Epidermal melanocyte (primary cell): ENCODE data around the gene TRPC4.
"Not testable (repeated sequence)": the region's sequence is repeated elsewhere in the genome, so short reads cannot be mapped to it uniquely, and the experiment has no call there.

Experiments
- DNase-seq: peaks from one replicate; pipeline ENCODE4 v3.0.0; 2011; ENCODE audit warnings: low spot score; ENCODE audit not compliant: insufficient read length

Gene TRPC4

GRCh38 chr13:37833411-37833810, 36.2 kb downstream of the TRPC4 start:
- no peak for DNase-seq

DNA sequence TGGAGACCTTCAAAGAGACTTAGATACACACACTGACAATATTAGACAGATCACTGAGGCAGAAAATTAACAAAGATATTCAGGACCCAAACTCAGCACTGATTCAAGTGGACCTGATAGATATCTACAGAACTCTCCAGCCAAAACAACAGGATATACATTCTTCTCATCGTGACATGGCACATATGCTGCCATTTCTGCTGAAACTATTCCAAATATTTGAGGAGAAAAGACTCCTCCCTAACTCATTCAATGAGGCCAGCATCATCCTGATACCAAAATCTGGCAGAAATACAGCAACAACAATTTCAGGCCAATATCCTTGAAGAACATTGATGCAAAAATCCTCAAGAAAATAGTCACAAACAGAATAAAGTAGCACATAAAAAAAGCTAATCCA, 53.3 kb downstream of the TRPC4 start:
- no peak for DNase-seq

DNA sequence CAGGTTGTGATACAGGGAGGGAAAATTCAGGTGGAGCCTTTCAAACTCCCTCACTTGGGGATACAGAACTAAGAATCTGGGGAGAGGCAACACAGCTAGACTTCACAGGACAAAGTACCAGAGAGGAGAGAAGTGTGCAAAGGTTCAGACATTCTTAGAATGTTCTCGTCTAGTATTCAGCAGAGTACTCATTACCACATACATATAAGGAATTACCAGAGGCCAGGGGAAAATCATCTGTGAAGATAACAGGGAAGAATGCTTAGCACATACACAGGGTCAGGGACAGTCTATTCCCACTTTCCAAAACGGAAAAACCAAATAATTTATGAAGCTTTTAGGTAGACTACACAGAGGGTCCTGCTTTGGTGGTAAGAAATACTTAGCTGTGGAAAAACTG, 58.1 kb downstream of the TRPC4 start:
- no peak for DNase-seq

DNA sequence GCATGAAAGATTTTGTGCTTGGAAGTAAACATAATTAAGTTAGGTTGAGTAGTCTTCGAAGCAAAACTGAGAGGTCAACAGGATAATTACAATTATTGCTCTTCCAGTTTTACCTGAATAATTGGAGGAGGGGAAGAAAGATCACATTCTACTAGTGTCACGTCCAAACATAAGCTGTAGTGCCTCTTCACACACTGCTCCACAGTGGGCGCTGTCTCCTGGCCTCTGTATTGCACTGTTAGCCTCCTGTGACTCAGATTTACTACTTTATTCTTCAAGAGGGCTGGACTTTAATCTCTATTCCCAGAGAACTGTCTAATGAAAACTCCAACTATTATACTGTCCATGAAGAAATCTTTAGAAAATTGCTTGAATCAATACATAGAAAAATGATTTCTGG, 62.9 kb downstream of the TRPC4 start:
- DNase-seq, result no peak

- DNase-seq, result no peak
Observed at GRCh38 chr13:37797631-37798030, 71.9 kb downstream of the TRPC4 start.

- not testable (repeated sequence) for DNase-seq
Observed at GRCh38 chr13:37796795-37797194, 72.8 kb downstream of the TRPC4 start.

GRCh38 chr13:37795326-37795725, 74.2 kb downstream of the TRPC4 start:
- DNase-seq, result no peak

- no peak for DNase-seq
Observed at GRCh38 chr13:37791699-37792098, 77.9 kb downstream of the TRPC4 start.

- no peak for DNase-seq
Observed at GRCh38 chr13:37788346-37788745, 81.2 kb downstream of the TRPC4 start.

GRCh38 chr13:37777676-37778075, 91.9 kb downstream of the TRPC4 start:
- no peak for DNase-seq

GRCh38 chr13:37775871-37776270, 93.7 kb downstream of the TRPC4 start:
- DNase-seq, result no peak

DNA sequence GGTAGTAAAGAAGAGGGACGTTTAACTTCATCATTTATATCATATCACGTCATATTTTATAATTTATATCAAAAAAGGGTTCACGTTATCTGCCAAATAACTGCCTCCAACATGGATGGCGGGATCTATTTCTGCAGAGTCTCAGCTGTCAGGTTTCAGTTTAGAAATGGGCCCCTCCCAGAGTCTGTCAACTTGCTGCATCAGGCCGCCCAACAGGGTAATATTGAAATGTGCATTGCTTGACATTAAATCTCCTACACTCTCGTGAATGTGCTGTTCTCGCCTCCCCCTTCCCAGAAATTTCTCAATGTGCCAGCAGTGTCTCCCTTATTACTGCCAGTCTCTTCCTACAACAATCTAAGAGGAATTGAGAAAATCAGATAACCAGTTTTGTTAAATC, 96.9 kb downstream of the TRPC4 start:
- no peak for DNase-seq

- no peak for DNase-seq
Observed at GRCh38 chr13:37769545-37769944, 100.0 kb downstream of the TRPC4 start.

GRCh38 chr13:37769078-37769477, 100.5 kb downstream of the TRPC4 start:
- DNase-seq, result no peak

GRCh38 chr13:37766502-37766901, 103.1 kb downstream of the TRPC4 start:
- no peak for DNase-seq

DNA sequence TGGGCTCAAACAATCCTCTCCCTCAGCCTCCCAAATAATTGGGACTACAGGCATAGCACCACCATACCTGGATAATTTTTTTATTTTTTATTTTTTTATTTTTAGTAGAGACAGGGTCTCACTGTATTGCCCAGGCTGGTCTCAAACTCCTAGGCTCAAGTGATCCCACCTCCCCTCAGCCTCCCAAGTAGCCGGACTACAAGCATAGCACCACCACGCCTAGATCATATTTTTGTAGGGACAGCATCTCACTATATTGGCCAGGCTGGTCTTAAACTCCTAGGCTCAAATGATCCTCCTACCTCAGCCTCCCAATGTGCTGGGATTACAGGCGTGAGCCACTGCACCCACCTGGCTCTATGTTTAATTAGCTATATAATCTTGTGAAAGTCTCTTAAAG, 114.2 kb downstream of the TRPC4 start:
- no peak for DNase-seq

GRCh38 chr13:37753776-37754175, 115.8 kb downstream of the TRPC4 start:
- DNase-seq, result no peak

DNA sequence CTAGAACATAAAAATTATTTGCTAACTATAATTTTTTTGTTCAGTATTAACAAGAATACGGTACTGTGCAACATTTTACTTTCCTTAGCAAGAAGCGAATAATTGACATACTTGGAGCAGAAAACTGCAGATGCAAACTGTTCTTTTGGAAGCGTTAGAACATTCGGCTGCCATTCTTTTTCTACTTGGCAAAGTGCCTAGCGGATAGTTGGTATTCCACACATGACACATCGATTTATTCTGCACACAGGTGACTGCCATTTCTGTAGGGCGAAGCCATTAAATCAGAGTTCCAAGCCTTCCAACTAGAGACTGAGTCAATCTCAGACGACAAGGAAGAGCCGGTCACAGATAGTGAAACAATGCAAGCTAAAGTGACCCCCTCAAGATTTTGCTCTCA, 117.4 kb downstream of the TRPC4 start:
- no peak for DNase-seq

GRCh38 chr13:37751025-37751424, 118.5 kb downstream of the TRPC4 start:
- DNase-seq, result no peak

DNA sequence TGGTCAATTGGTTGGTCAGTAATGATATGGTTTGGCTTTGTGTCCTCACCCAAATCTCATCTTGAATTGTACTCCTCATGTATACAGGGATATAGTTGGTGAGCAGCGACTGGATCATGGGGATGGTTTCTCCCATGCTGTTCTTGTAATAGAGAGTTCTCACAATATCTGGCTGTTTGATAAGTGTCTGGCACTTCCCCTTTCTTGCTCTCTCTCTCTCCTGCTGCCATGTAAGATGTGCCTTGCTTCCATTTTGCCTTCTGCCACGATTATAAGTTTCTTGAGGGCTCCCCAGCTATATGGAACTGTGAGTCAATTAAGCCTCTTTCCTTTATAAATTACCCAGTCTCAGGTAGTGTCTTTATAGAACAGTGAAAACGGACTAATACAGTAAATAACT, 120.7 kb downstream of the TRPC4 start:
- DNase-seq, result no peak

GRCh38 chr13:37747071-37747612, 122.4 kb downstream of the TRPC4 start:
- no peak for DNase-seq

- no peak for DNase-seq
Observed at GRCh38 chr13:37741536-37741935, 128.0 kb downstream of the TRPC4 start.

DNA sequence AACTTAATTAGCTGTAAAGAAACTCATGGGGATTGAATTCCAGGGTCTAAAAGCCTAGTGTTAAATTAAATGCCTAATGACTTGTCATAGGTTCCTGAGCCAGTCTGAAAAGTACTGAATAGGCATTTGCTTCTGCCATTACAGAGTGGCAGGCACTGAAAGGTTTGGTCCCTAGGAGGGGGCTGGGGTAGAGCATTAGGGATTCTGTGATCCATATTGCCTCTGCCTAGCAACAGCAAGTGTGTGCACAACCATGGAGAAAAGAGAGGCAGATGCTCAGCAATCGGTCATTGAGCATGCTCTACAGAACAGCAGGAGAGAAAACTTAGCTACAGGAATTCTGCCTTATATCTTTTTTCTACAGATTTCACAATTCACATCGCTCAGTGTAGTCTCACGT, 133.5 kb downstream of the TRPC4 start:
- DNase-seq, result no peak

- DNase-seq, result no peak
Observed at GRCh38 chr13:37735293-37735692, 134.3 kb downstream of the TRPC4 start.
